Left colon (tissue), 2 donors: Measurements from ENCODE around the gene CTSF. TPM values are rescaled to one million over a fixed set of nuclear protein-coding genes. Genes with fewer than 3 reads are reported as not detected.
A peak's percentile ranks its signal among the peaks of the same experiment; 100 is the strongest.
"Not testable (repeated sequence)": the region's sequence is repeated elsewhere in the genome, so short reads cannot be mapped to it uniquely, and the experiment has no call there.

ENCODE experiments used
- ATAC-seq: fragments of 200-7000 bp; cut with Tn5 transposase; one replicate; pipeline ENCODE4 v1.9.1; 2020; ENCODE audit warnings: mild to moderate bottlenecking, moderate library complexity
- DNase-seq, 2 donors: peaks; one replicate each; pipeline ENCODE4 v3.0.0-alpha.2; 2020
- intact Hi-C, 2 donors: fragments of 100-400 bp; cut with DNase I in 1 of 2; cut with micrococcal nuclease in 1 of 2; formaldehyde crosslinking; loops; one replicate each; pipeline versions ENCODE4 v1.11.2 to v1.14.0; 2022; cut with DNase I, micrococcal nuclease
- total RNA-seq, 2 donors: library from RNA; stranded (reverse); fragmentation: NEBNext Ultra II Directional; extraction: Animal tissue kit (Norgen Biotek cat#: 25700); gene quantifications; one replicate each; pipeline ENCODE4 v1.2.1, GENCODE V29; 2021
- donor health status: DM: no; HTN: no; CAD: no.
- donor health status: DM: yes; HTN: yes; CAD: no.

Gene CTSF
- total RNA-seq, 2 donors from 2014 or later: 5.6 to 20.4 TPM

GRCh38 chr11:66592457-66593302, 24.3 kb upstream of the CTSF start, which contains the start of the genes CCDC87 and CCS:
CCDC87 (minus strand) TSS chr11:66593063; CDS start chr11:66593015, 48 bp downstream.
CCS (plus strand) TSS chr11:66593185; CDS start chr11:66593262, 77 bp downstream.
- intact Hi-C loops: no loop called here
- ATAC-seq (peak; percentile 97), DNase-seq (peak; percentile 98 to 100)

GRCh38 chr11:66591175-66591574, 22.8 kb upstream of the CTSF start:
- ATAC-seq: no peak
- intact Hi-C loops: no loop called here
- DNase-seq: no peak

GRCh38 chr11:66589996-66590675, 21.7 kb upstream of the CTSF start:
- DNase-seq (no peak), ATAC-seq (no peak)
- intact Hi-C loops: no loop called here

GRCh38 chr11:66589315-66589714, 20.9 kb upstream of the CTSF start:
- ATAC-seq, DNase-seq, intact Hi-C loops: not testable (repeated sequence)

- DNase-seq (no peak), ATAC-seq (no peak)
- intact Hi-C loops: no loop called here
Observed at GRCh38 chr11:66586136-66586535, 17.7 kb upstream of the CTSF start.

- ATAC-seq, DNase-seq, intact Hi-C loops: not testable (repeated sequence)
Observed at GRCh38 chr11:66585447-66585846, 17.0 kb upstream of the CTSF start.

GRCh38 chr11:66582565-66583147, 14.2 kb upstream of the CTSF start:
- ATAC-seq: not testable (repeated sequence)
- intact Hi-C loops: loop anchor here in 1 of 2 donors (5.0 kb wide), 1 partner anchor 95 kb away; the partner anchor contains the start of gene RBM4B

GRCh38 chr11:66581261-66581660, 12.9 kb upstream of the CTSF start:
- intact Hi-C loops: loop anchor here in 1 of 2 donors (5.0 kb wide), 1 partner anchor 96 kb away; the partner anchor contains the start of gene RBM4B
- DNase-seq: no peak
- no peak for ATAC-seq

More at GRCh38 chr11:66582565-66583147, 14.2 kb upstream of the CTSF start:
- DNase-seq: not testable (repeated sequence)

- no peak for ATAC-seq
- no peak for DNase-seq
- intact Hi-C loops: loop anchor here in 1 of 2 donors (5.0 kb wide), 1 partner anchor 96 kb away; the partner anchor contains the start of gene RBM4B
Observed at GRCh38 chr11:66580803-66581202, 12.4 kb upstream of the CTSF start.

GRCh38 chr11:66579017-66579606, 10.7 kb upstream of the CTSF start:
- intact Hi-C loops: no loop called here
- peak; percentile 59 to 85 for DNase-seq
- peak; percentile 82 for ATAC-seq

GRCh38 chr11:66570850-66571180, 2.4 kb upstream of the CTSF start:
- DNase-seq: no peak
- no peak for ATAC-seq
- intact Hi-C loops: no loop called here

GRCh38 chr11:66570079-66570849, 1.9 kb upstream of the CTSF start:
- ATAC-seq (no peak), DNase-seq (no peak)
- intact Hi-C loops: no loop called here

GRCh38 chr11:66569076-66569475, 670 bp upstream of the CTSF start:
- no peak for ATAC-seq
- DNase-seq: no peak
- intact Hi-C loops: loop anchor here in 1 of 2 donors (10.0 kb wide), 1 partner anchor 116 kb away; no protein-coding TSS in a partner anchor

GRCh38 chr11:66567787-66568123, 651 bp downstream of the CTSF start:
- intact Hi-C loops: loop anchor here in 1 of 2 donors (10.0 kb wide), 1 partner anchor 117 kb away; no protein-coding TSS in a partner anchor
- DNase-seq (no peak), ATAC-seq (no peak)

GRCh38 chr11:66566221-66566620, 2.2 kb downstream of the CTSF start:
- DNase-seq (no peak), ATAC-seq (no peak)
- intact Hi-C loops: loop anchor here in 1 of 2 donors (10.0 kb wide), 1 partner anchor 119 kb away; no protein-coding TSS in a partner anchor

- intact Hi-C loops: loop anchor here in 1 of 2 donors (10.0 kb wide), 1 partner anchor 120 kb away; no protein-coding TSS in a partner anchor
- ATAC-seq (no peak), DNase-seq (no peak)
Observed at GRCh38 chr11:66564984-66565383, 3.4 kb downstream of the CTSF start.

- no peak for DNase-seq
- no peak for ATAC-seq
- intact Hi-C loops: loop anchor here in 1 of 2 donors (10.0 kb wide), 1 partner anchor 120 kb away; no protein-coding TSS in a partner anchor
Observed at GRCh38 chr11:66564538-66564937, 3.9 kb downstream of the CTSF start.

GRCh38 chr11:66563832-66564231, 4.6 kb downstream of the CTSF start:
- no peak for DNase-seq
- intact Hi-C loops: loop anchor here in 1 of 2 donors (10.0 kb wide), 1 partner anchor 121 kb away; no protein-coding TSS in a partner anchor
- ATAC-seq: no peak
